ENCODE results near the gene DDIT4. TPM values are rescaled to one million over a fixed set of nuclear protein-coding genes. Genes with fewer than 3 reads are reported as not detected.

DDIT4 gene
- total and polyA plus RNA-seq, 2 experiments from 2014 or later = 114 to 136 TPM

DNA sequence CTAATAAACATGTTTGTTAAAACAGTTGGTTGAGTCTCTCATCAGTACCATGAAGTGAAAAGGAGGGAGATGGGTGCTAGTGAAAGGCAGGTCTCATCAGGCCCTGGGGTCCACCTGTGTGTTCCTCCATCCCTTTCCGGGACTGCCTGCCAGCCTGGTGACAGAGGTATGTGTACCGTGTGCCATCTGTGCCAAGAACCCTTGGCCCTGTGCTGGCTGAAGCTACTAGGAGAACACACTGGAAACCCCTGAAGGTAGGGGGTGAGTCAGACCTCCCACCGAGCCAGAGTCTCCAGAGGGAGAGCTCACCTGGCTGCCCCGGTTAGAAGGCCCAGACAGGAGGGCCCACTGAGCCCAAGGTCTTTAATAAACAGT is 2.3 kb downstream of the DDIT4 start:
- Mint-ChIP-seq H3K9me3 (no peaks in the 10 kb centered on the region; the same call in 2 of the 3 replicates), H3K36me3 (ENCODE audit: low read depth) (peaks cover 35% of the 10 kb centered on the region), H3K4me1 (peaks cover 36% of the 10 kb centered on the region), H3K4me3 (peak overlapping the region; percentile 92), H3K27ac (peak overlapping the region; percentile 59; the same call in 1 of the 2 replicates), H3K27me3 (ENCODE audit: insufficient read depth, low read depth, poor library complexity) (peaks cover 27% of the 10 kb centered on the region)
- TF ChIP-seq JUNB (IDR thresholded peaks at IDR 0.05; ENCODE audit: unreplicated experiment) (no peak), POLR2AphosphoS5 (IDR thresholded peaks at IDR 0.05; ENCODE audit: low read depth) (no peak), ZNF114 (CRISPR knock-in tag; IDR thresholded peaks at IDR 0.05) (no peak), EZH2phosphoT487 (IDR thresholded peaks at IDR 0.05; ENCODE audit: unreplicated experiment) (no peak), NANOG (IDR thresholded peaks at IDR 0.05; ENCODE audit: borderline replicate concordance) (no peak), EZH2 (IDR thresholded peaks at IDR 0.05; ENCODE audit: low read depth, unreplicated experiment) (no peak), STAT1 (IDR thresholded peaks at IDR 0.05; ENCODE audit: unreplicated experiment) (no peak), ZNF331 (CRISPR knock-in tag; IDR thresholded peaks at IDR 0.05; ENCODE audit: low read depth) (no peak)
- TF ChIP-seq, protein P1, sequence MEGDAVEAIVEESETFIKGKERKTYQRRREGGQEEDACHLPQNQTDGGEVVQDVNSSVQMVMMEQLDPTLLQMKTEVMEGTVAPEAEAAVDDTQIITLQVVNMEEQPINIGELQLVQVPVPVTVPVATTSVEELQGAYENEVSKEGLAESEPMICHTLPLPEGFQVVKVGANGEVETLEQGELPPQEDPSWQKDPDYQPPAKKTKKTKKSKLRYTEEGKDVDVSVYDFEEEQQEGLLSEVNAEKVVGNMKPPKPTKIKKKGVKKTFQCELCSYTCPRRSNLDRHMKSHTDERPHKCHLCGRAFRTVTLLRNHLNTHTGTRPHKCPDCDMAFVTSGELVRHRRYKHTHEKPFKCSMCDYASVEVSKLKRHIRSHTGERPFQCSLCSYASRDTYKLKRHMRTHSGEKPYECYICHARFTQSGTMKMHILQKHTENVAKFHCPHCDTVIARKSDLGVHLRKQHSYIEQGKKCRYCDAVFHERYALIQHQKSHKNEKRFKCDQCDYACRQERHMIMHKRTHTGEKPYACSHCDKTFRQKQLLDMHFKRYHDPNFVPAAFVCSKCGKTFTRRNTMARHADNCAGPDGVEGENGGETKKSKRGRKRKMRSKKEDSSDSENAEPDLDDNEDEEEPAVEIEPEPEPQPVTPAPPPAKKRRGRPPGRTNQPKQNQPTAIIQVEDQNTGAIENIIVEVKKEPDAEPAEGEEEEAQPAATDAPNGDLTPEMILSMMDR (conservative IDR thresholded peaks at IDR 0.05; ENCODE audit: low read depth in 2 of 2) = no peak
- TF ChIP-seq, protein P2, sequence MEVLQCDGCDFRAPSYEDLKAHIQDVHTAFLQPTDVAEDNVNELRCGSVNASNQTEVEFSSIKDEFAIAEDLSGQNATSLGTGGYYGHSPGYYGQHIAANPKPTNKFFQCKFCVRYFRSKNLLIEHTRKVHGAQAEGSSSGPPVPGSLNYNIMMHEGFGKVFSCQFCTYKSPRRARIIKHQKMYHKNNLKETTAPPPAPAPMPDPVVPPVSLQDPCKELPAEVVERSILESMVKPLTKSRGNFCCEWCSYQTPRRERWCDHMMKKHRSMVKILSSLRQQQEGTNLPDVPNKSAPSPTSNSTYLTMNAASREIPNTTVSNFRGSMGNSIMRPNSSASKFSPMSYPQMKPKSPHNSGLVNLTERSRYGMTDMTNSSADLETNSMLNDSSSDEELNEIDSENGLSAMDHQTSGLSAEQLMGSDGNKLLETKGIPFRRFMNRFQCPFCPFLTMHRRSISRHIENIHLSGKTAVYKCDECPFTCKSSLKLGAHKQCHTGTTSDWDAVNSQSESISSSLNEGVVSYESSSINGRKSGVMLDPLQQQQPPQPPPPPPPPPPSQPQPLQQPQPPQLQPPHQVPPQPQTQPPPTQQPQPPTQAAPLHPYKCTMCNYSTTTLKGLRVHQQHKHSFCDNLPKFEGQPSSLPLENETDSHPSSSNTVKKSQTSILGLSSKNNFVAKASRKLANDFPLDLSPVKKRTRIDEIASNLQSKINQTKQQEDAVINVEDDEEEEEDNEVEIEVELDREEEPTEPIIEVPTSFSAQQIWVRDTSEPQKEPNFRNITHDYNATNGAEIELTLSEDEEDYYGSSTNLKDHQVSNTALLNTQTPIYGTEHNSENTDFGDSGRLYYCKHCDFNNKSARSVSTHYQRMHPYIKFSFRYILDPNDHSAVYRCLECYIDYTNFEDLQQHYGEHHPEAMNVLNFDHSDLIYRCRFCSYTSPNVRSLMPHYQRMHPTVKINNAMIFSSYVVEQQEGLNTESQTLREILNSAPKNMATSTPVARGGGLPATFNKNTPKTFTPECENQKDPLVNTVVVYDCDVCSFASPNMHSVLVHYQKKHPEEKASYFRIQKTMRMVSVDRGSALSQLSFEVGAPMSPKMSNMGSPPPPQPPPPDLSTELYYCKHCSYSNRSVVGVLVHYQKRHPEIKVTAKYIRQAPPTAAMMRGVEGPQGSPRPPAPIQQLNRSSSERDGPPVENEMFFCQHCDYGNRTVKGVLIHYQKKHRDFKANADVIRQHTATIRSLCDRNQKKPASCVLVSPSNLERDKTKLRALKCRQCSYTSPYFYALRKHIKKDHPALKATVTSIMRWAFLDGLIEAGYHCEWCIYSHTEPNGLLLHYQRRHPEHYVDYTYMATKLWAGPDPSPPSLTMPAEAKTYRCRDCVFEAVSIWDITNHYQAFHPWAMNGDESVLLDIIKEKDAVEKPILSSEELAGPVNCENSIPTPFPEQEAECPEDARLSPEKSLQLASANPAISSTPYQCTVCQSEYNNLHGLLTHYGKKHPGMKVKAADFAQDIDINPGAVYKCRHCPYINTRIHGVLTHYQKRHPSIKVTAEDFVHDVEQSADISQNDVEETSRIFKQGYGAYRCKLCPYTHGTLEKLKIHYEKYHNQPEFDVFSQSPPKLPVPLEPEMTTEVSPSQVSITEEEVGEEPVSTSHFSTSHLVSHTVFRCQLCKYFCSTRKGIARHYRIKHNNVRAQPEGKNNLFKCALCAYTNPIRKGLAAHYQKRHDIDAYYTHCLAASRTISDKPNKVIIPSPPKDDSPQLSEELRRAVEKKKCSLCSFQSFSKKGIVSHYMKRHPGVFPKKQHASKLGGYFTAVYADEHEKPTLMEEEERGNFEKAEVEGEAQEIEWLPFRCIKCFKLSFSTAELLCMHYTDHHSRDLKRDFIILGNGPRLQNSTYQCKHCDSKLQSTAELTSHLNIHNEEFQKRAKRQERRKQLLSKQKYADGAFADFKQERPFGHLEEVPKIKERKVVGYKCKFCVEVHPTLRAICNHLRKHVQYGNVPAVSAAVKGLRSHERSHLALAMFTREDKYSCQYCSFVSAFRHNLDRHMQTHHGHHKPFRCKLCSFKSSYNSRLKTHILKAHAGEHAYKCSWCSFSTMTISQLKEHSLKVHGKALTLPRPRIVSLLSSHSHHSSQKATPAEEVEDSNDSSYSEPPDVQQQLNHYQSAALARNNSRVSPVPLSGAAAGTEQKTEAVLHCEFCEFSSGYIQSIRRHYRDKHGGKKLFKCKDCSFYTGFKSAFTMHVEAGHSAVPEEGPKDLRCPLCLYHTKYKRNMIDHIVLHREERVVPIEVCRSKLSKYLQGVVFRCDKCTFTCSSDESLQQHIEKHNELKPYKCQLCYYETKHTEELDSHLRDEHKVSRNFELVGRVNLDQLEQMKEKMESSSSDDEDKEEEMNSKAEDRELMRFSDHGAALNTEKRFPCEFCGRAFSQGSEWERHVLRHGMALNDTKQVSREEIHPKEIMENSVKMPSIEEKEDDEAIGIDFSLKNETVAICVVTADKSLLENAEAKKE (CRISPR knock-in tag; IDR thresholded peaks at IDR 0.05) = no peak
- peaks cover 6% of the 10 kb centered on the region for H3K36me3 ChIP-seq (ENCODE audit: insufficient read depth)
- no peaks in the 10 kb centered on the region for H3K9me2 ChIP-seq (ENCODE audit: insufficient read depth)
- peak; percentile 11 for DNase-seq (ENCODE audit: low spot score)
- no peak for ATAC-seq
- peaks cover 22% of the 10 kb centered on the region for H3K79me2 ChIP-seq (replicated peaks; ENCODE audit: insufficient read depth)
- H3K4me2 ChIP-seq = peak overlapping the region; percentile 96
- peaks cover 30% of the 10 kb centered on the region for H3K4me1 ChIP-seq (ENCODE audit: insufficient read depth)
- peaks cover 25% of the 10 kb centered on the region; the same call in 1 of the 2 replicates for H3F3A ChIP-seq (replicated peaks; ENCODE audit: low read depth)
- H3K4me3 ChIP-seq = peak overlapping the region; percentile 98
- peaks cover 10% of the 10 kb centered on the region for H4K20me1 ChIP-seq (replicated peaks; ENCODE audit: insufficient read depth)
- no peaks in the 10 kb centered on the region for H3K27me3 ChIP-seq (ENCODE audit: insufficient read depth)
- H3K27ac ChIP-seq (ENCODE audit: low read depth) = 0 out of 2 replicates have a peak overlapping the region, but pooled peaks have one; percentile 42
- H2AFZ ChIP-seq = no peak overlapping the region

Data from GM23338 (cell line).